Transverse colon (tissue), 4 donors: ENCODE measurements around the gene DAB2IP. TPM values are rescaled to one million over a fixed set of nuclear protein-coding genes. Genes with fewer than 3 reads are reported as not detected.

Experiments used
- DNase-seq: peaks from one replicate; pipeline ENCODE4 v3.0.0-alpha.2; 2019
- H3K27ac ChIP-seq, 4 donors: fragments of 200-600 bp; sonication (generic); 2 replicates each; pipeline ENCODE4 v1.5.1; 2016 to 2018; ENCODE audit warnings: inconsistent platforms in 4 of 4
- H3K27me3 ChIP-seq: fragments of 200-600 bp; sonication (generic); 2 replicates; pipeline ENCODE4 v1.5.1; 2017; ENCODE audit warnings: inconsistent platforms
- H3K36me3 ChIP-seq, 4 donors: fragments of 200-600 bp; sonication (generic); 2 replicates each; pipeline ENCODE4 v1.5.1; 2017 to 2019; ENCODE audit warnings: inconsistent platforms in 4 of 4
- H3K4me1 ChIP-seq, 4 donors: fragments of 200-600 bp; sonication (generic); 2 replicates each; pipeline ENCODE4 v1.5.1; 2017 to 2020; ENCODE audit warnings: inconsistent platforms in 4 of 4
- H3K4me3 ChIP-seq, 4 donors: fragments of 200-600 bp; sonication (generic); 1 replicate in 1 of 4; 2 replicates in 3 of 4; pipeline versions ENCODE4 v1.5.1 to v1.6.1; 2017 to 2019; ENCODE audit warnings: inconsistent platforms in 4 of 4
- H3K9me3 ChIP-seq, 2 donors: fragments of 200-600 bp; sonication (generic); 2 replicates each; pipeline ENCODE4 v1.5.1; 2017 to 2019; ENCODE audit warnings: inconsistent platforms in 2 of 2
- CTCF ChIP-seq, 5 experiments: fragments of 200-600 bp in 3 of 5; fragments of 450-650 bp in 2 of 5; sonication (generic) in 3 of 5; IDR thresholded peaks; 1 replicate in 2 of 5; 2 replicates in 3 of 5; pipeline ENCODE4 v1.5.1; 2016 to 2017; ENCODE audit warnings: antibody characterized with exemption in 5 of 5, inconsistent platforms in 3 of 5, mild to moderate bottlenecking in 2 of 5, moderate library complexity in 1 of 5
- EP300 ChIP-seq: sonication (generic); formaldehyde crosslinking; IDR thresholded peaks from one replicate; pipeline ENCODE4 v1.6.1; 2017; ENCODE audit warnings: antibody characterized with exemption, low read depth
- POLR2A ChIP-seq: fragments of 450-650 bp; IDR thresholded peaks from one replicate; pipeline ENCODE4 v1.6.1; 2016; ENCODE audit warnings: antibody characterized with exemption, mild to moderate bottlenecking, moderate library complexity
- POLR2AphosphoS5 ChIP-seq, 3 donors: sonication (generic); formaldehyde crosslinking; IDR thresholded peaks; one replicate each; pipeline ENCODE4 v1.6.1; 2016; ENCODE audit warnings: antibody characterized with exemption in 3 of 3
- WGBS, 2 donors: methylation state at CpG; one replicate each; pipeline ENCODE4 v1.1.5; 2018; ENCODE audit warnings: low coverage in 1 of 2; 5-methylcytosine and 5-hydroxymethylcytosine counted together
- in situ Hi-C, 4 donors: fragments of 200-750 bp; cut with MboI; loops; one replicate each; pipeline versions ENCODE4 v1.15.0 to v1.15.1; 2017; ENCODE audit warnings: low sequenced_read_pairs in 3 of 4, low pct_ligation_motif_present in 1 of 4, low pct_unique_long_range_greater_than_20kb in 1 of 4
- intact Hi-C: fragments of 100-400 bp; cut with DNase I; formaldehyde crosslinking; loops from one replicate; pipeline ENCODE4 v1.15.1; 2023; ENCODE audit warnings: low total_unique reads
- total RNA-seq, 4 donors: library from RNA; depleted of rRNA; stranded (reverse); fragments of >200 nt; gene quantifications; one replicate each; pipeline ENCODE4 v1.1.0, GENCODE V29; 2016

DAB2IP gene
- total RNA-seq, 4 donors from 2014 or later, result 84.2 to 159 (median 90.7) TPM

GRCh38 chr9:121816449-121816817, 165.0 kb downstream of the DAB2IP start:
- WGBS, 2 donors, result 50 to 87% methylated on average over 2 to 23 of the region's 23 CpGs
- Histone ChIP-seq H3K4me3 (no peak overlapping the region), H3K9me3 (no peaks in the 10 kb centered on the region), H3K36me3 (no peaks in the 10 kb centered on the region), H3K27me3 (no peaks in the 10 kb centered on the region), H3K4me1 (peaks cover 0 to 9% (median 0%) of the 10 kb centered on the region in 4 donors), H3K27ac (no peak overlapping the region)
- in situ Hi-C loops, result loop anchor here in 1 of 4 donors (25.0 kb wide), 1 partner anchor 171 kb away; no protein-coding TSS in a partner anchor
- TF ChIP-seq CTCF (IDR thresholded peaks at IDR 0.05) (no peak), EP300 (no peak), POLR2A (no peak), POLR2AphosphoS5 (IDR thresholded peaks at IDR 0.05) (no peak)
- intact Hi-C loops, result no loop called here
- no peak for DNase-seq

GRCh38 chr9:121816845-121817450, 165.5 kb downstream of the DAB2IP start:
- 73 to 82% methylated on average over 8 to 12 of the region's 12 CpGs for WGBS, 2 donors
- Histone ChIP-seq H3K4me3 (no peak overlapping the region), H3K27ac (no peak overlapping the region), H3K4me1 (peaks cover 0 to 9% (median 0%) of the 10 kb centered on the region in 4 donors), H3K27me3 (no peaks in the 10 kb centered on the region), H3K36me3 (no peaks in the 10 kb centered on the region), H3K9me3 (no peaks in the 10 kb centered on the region)
- intact Hi-C loops, result no loop called here
- DNase-seq, result no peak
- no peak for TF ChIP-seq POLR2A
- TF ChIP-seq EP300, result no peak
- TF ChIP-seq POLR2AphosphoS5 (IDR thresholded peaks at IDR 0.05), result no peak
- TF ChIP-seq CTCF (IDR thresholded peaks at IDR 0.05), result no peak
- in situ Hi-C loops, result loop anchor here in 1 of 4 donors (25.0 kb wide), 1 partner anchor 170 kb away; no protein-coding TSS in a partner anchor

GRCh38 chr9:121817476-121817875, 166.0 kb downstream of the DAB2IP start:
- no peak for TF ChIP-seq POLR2A
- no peak for TF ChIP-seq POLR2AphosphoS5 (IDR thresholded peaks at IDR 0.05)
- TF ChIP-seq CTCF (IDR thresholded peaks at IDR 0.05), result no peak
- no peak for TF ChIP-seq EP300
- no peaks in the 10 kb centered on the region for H3K9me3 ChIP-seq
- no peak overlapping the region for H3K27ac ChIP-seq
- 71 to 84% methylated on average over 1 to 9 of the region's 9 CpGs for WGBS, 2 donors
- H3K27me3 ChIP-seq, result no peaks in the 10 kb centered on the region
- no peak overlapping the region for H3K4me3 ChIP-seq
- DNase-seq, result no peak
- intact Hi-C loops, result no loop called here
- in situ Hi-C loops, result loop anchor here in 1 of 4 donors (25.0 kb wide), 1 partner anchor 170 kb away; no protein-coding TSS in a partner anchor
- H3K4me1 ChIP-seq, result peaks cover 0 to 9% (median 0%) of the 10 kb centered on the region in 4 donors
- no peaks in the 10 kb centered on the region for H3K36me3 ChIP-seq

- Histone ChIP-seq H3K9me3 (no peaks in the 10 kb centered on the region), H3K36me3 (no peaks in the 10 kb centered on the region), H3K4me3 (no peak overlapping the region), H3K27ac (no peak overlapping the region), H3K27me3 (no peaks in the 10 kb centered on the region), H3K4me1 (peaks cover 0 to 9% (median 0%) of the 10 kb centered on the region in 4 donors)
- DNase-seq, result no peak
- 80% methylated on average over 19 of the region's 19 CpGs; no CpG with 5 or more reads in 1 of the 2 donors for WGBS, 2 donors
- in situ Hi-C loops, result loop anchor here in 1 of 4 donors (25.0 kb wide), 1 partner anchor 169 kb away; no protein-coding TSS in a partner anchor
- intact Hi-C loops, result no loop called here
- TF ChIP-seq CTCF (IDR thresholded peaks at IDR 0.05), result no peak
- no peak for TF ChIP-seq POLR2A
- TF ChIP-seq EP300, result no peak
- TF ChIP-seq POLR2AphosphoS5 (IDR thresholded peaks at IDR 0.05), result no peak
These were observed 166.7 kb downstream of the DAB2IP start for GRCh38 chr9:121818016-121818661.
